ENCODE data around the gene RASGRP3.

DNA sequence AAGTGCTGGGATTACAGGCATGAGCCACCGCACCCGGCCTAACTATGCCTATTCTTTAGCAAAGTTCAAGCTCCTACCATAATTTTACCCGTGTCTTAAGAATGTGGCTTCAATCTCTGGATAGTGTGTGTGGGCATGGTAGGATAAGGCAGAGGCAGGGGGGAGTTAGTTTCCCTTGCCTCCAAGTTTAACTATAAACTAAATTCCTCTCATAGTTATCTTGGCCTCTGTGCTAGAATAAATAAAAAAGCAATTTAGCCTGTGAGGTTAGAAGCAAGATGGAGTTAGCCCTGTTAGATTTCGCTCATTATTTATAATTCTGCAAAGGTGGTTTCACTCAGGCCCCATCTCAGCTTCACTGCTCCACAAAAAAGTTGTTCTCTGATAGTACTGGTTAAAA is 129.7 kb downstream of the RASGRP3 start:
- TF ChIP-seq, protein P1, sequence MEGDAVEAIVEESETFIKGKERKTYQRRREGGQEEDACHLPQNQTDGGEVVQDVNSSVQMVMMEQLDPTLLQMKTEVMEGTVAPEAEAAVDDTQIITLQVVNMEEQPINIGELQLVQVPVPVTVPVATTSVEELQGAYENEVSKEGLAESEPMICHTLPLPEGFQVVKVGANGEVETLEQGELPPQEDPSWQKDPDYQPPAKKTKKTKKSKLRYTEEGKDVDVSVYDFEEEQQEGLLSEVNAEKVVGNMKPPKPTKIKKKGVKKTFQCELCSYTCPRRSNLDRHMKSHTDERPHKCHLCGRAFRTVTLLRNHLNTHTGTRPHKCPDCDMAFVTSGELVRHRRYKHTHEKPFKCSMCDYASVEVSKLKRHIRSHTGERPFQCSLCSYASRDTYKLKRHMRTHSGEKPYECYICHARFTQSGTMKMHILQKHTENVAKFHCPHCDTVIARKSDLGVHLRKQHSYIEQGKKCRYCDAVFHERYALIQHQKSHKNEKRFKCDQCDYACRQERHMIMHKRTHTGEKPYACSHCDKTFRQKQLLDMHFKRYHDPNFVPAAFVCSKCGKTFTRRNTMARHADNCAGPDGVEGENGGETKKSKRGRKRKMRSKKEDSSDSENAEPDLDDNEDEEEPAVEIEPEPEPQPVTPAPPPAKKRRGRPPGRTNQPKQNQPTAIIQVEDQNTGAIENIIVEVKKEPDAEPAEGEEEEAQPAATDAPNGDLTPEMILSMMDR (conservative IDR thresholded peaks at IDR 0.05; ENCODE audit: low read depth, low read length) = no peak
- TF ChIP-seq EZH2 (IDR thresholded peaks at IDR 0.05; ENCODE audit: borderline replicate concordance, low read depth, low read length, poor library complexity, severe bottlenecking) = no peak
